K562 (cell line): ENCODE results near the gene THYN1. TPM values are rescaled to one million over a fixed set of nuclear protein-coding genes. Genes with fewer than 3 reads are reported as not detected.

Experiments
- ATAC-seq: fragments of 200-7000 bp; cut with Tn5 transposase; 3 replicates; pipeline ENCODE4 v1.9.1; 2020; ENCODE audit warnings: moderate library complexity
- BruUV-seq: library from RNA; stranded (reverse); fragments of 400-500 nt; replicated peaks from 2 replicates; lab custom pipeline; 2021; lab: Mats Ljungman, UMichigan
- CTCF ChIA-PET: fragments of 300-600 bp; formaldehyde crosslinking; extraction: SDS; loops from one replicate; lab custom pipeline; 2021; ENCODE audit warnings: low intra/inter-chr PET ratio; lab: Yijun Ruan, JAX
- POLR2A ChIA-PET: fragments of 300-600, 350-650 bp; sonication (Branson Sonifier 250); formaldehyde crosslinking; extraction: SDS; loops from one replicate; lab custom pipeline; 2021; ENCODE audit warnings: antibody characterized with exemption, inconsistent platforms; lab: Yijun Ruan, JAX
- DNase-seq, 4 experiments: peaks; one replicate each; pipeline versions ENCODE4 v3.0.0 to v3.0.0-alpha.2; 2011 to 2018; ENCODE audit warnings: low spot score in 3 of 4, mixed read lengths in 3 of 4; ENCODE audit errors: extremely low read depth in 1 of 4
- FAIRE-seq: peaks from 2 replicates; lab custom pipeline; 2011; peaks lifted over from hg19 to GRCh38; lab: Jason Lieb, UNC
- H2AFZ ChIP-seq: 2 replicates; pipeline ENCODE4 v1.6.0; 2011; ENCODE audit warnings: low read depth, low read length, control low read depth, inconsistent platforms
- H3K27ac ChIP-seq: fragments of 200-600 bp; 3 replicates; pipeline ENCODE4 v1.8.0; 2011; ENCODE audit warnings: low read depth, mild to moderate bottlenecking, control low read depth, inconsistent platforms, low read length, moderate library complexity, mixed read lengths; ENCODE audit errors: extremely low read depth
- H3K27me3 ChIP-seq, 2 experiments: fragments of 300-600 bp in 1 of 2; 2 replicates in 1 of 2; 3 replicates in 1 of 2; pipeline versions ENCODE4 v1.6.0 to v1.8.0; 2011; ENCODE audit warnings: inconsistent platforms in 2 of 2, low read length in 2 of 2, mild to moderate bottlenecking in 1 of 2, mixed read lengths in 1 of 2, moderate library complexity in 1 of 2; ENCODE audit not compliant: control insufficient read depth in 2 of 2, insufficient read depth in 2 of 2
- H3K36me3 ChIP-seq: fragments of 300-600 bp; 3 replicates; pipeline ENCODE4 v1.8.0; 2011; ENCODE audit warnings: mild to moderate bottlenecking, low read length, inconsistent platforms; ENCODE audit not compliant: control insufficient read depth, insufficient read depth
- H3K4me1 ChIP-seq, 2 experiments: fragments of 200-600 bp in 1 of 2; replicated peaks in 1 of 2; 2 replicates in 1 of 2; 3 replicates in 1 of 2; pipeline versions ENCODE4 v1.5.1 to v1.8.0; 2011; ENCODE audit warnings: inconsistent platforms in 2 of 2, low read length in 2 of 2, mild to moderate bottlenecking in 1 of 2, mixed read lengths in 1 of 2, moderate library complexity in 1 of 2; ENCODE audit not compliant: control insufficient read depth in 2 of 2, insufficient read depth in 2 of 2
- H3K4me2 ChIP-seq: 2 replicates; pipeline ENCODE4 v1.6.1; 2011; ENCODE audit warnings: low read length, control low read depth, inconsistent platforms, mixed read lengths; ENCODE audit not compliant: insufficient read depth
- H3K4me3 ChIP-seq: fragments of 200-600 bp; sonication (generic), shearing (Covaris generic); 2 replicates; pipeline ENCODE4 v1.5.1; 2016; ENCODE audit warnings: control low read depth, inconsistent platforms
- H3K79me2 ChIP-seq: fragments of 200-600 bp; 3 replicates; pipeline ENCODE4 v1.8.0; 2011; ENCODE audit warnings: low read length, inconsistent platforms; ENCODE audit not compliant: control insufficient read depth, insufficient read depth
- H3K9ac ChIP-seq, 2 experiments: 2 replicates each; pipeline versions ENCODE4 v1.6.0 to v1.6.1; 2011; ENCODE audit warnings: low read depth in 2 of 2, low read length in 2 of 2, control low read depth in 1 of 2, inconsistent platforms in 1 of 2, mild to moderate bottlenecking in 1 of 2, mixed read lengths in 1 of 2; ENCODE audit not compliant: insufficient read depth in 1 of 2
- H3K9me1 ChIP-seq: one replicate; pipeline ENCODE4 v1.6.0; 2011; ENCODE audit warnings: inconsistent platforms, mild to moderate bottlenecking, low read length, moderate library complexity; ENCODE audit not compliant: control insufficient read depth, insufficient read depth
- H3K9me3 ChIP-seq: replicated peaks from 2 replicates; pipeline ENCODE4 v1.5.1; 2011; ENCODE audit warnings: low read depth, low read length, inconsistent platforms; ENCODE audit not compliant: control insufficient read depth, insufficient read depth
- H4K20me1 ChIP-seq: replicated peaks from 2 replicates; pipeline ENCODE4 v1.6.1; 2011; ENCODE audit warnings: low read length, inconsistent platforms, mixed read lengths; ENCODE audit not compliant: control insufficient read depth, insufficient read depth
- CTCFL ChIP-seq: IDR thresholded peaks from 2 replicates; pipeline ENCODE4 v1.6.1; 2011; ENCODE audit warnings: borderline replicate concordance, low read depth, mild to moderate bottlenecking, moderate library complexity, low read length; ENCODE audit not compliant: insufficient read depth, poor library complexity, severe bottlenecking
- EP300 ChIP-seq: IDR thresholded peaks from 2 replicates; pipeline ENCODE4 v1.6.1; 2012; ENCODE audit warnings: low read length, improper control_type of control experiment
- FOXA3 ChIP-seq, 2 experiments: fragments of 450-650 bp in 1 of 2; sonication (generic) in 1 of 2; formaldehyde crosslinking; IDR thresholded peaks in 1 of 2; conservative IDR thresholded peaks in 1 of 2; 2 replicates each; pipeline versions ENCODE4 v1.4.0 to v1.8.0; 2020 to 2022; ENCODE audit warnings: mild to moderate bottlenecking in 2 of 2, missing genetic modification reagents in 1 of 2
- NR3C1 ChIP-seq: sonication (generic); formaldehyde crosslinking; IDR thresholded peaks from 2 replicates; pipeline ENCODE4 v1.8.1; 2022; ENCODE audit warnings: missing genetic modification reagents
- SP2 ChIP-seq: IDR thresholded peaks from 2 replicates; pipeline ENCODE4 v1.6.1; 2011; ENCODE audit warnings: mild to moderate bottlenecking, low read depth, low read length, moderate library complexity; ENCODE audit not compliant: poor library complexity, severe bottlenecking; ENCODE audit errors: extremely low read depth
- SRSF3 ChIP-seq: fragments of 200-400 bp; formaldehyde crosslinking; IDR thresholded peaks from 2 replicates; pipeline ENCODE4 v1.6.1; 2016; ENCODE audit warnings: mild to moderate bottlenecking, low read length, moderate library complexity; ENCODE audit not compliant: insufficient read depth
- ZBTB26 ChIP-seq: fragments of 450-650 bp; formaldehyde crosslinking; IDR thresholded peaks from 2 replicates; pipeline ENCODE4 v1.4.0; 2022; ENCODE audit warnings: missing genetic modification characterization
- WGBS: fragments of 100-300 bp; shearing (Covaris generic); methylation state at CpG from one replicate; pipeline ENCODE4 v1.1.6; 2016; ENCODE audit warnings: low coverage, mixed read lengths; ENCODE audit not compliant: insufficient coverage; ENCODE audit errors: missing lambda C conversion rate; 5-methylcytosine and 5-hydroxymethylcytosine counted together
- in situ Hi-C: fragments of 300-500 bp; cut with MboI; formaldehyde crosslinking; loops from 4 replicates; pipeline ENCODE4 v1.15.0; 2018; ENCODE audit warnings: inconsistent platforms, mixed read lengths
- intact Hi-C: fragments of 100-400 bp; cut with micrococcal nuclease; formaldehyde crosslinking; loops from 2 replicates; pipeline ENCODE4 v1.14.2; 2022
- polyA plus RNA-seq, 8 experiments: library from polyadenylated mRNA; depleted of rRNA in 4 of 8; stranded (reverse) in 5 of 8; unstranded in 3 of 8; fragments of >200 nt; fragmentation: Nextera tagmentation in 2 of 8; fragmentation: Illumina TruSeq in 1 of 8; extraction: Ambion mirVana in 2 of 8; extraction: Trizol in 1 of 8; gene quantifications; 2 replicates each; pipeline versions ENCODE4 v1.2.1 to v1.2.3, GENCODE V29; 2011 to 2014; ENCODE audit warnings: inconsistent platforms in 1 of 8, missing spikeins in 1 of 8
- total RNA-seq, 7 experiments: library from RNA; depleted of rRNA in 6 of 7; stranded (reverse); fragments of >200 nt in 6 of 7; fragmentation: Illumina TruSeq in 2 of 7; extraction: Trizol in 2 of 7; gene quantifications; 2 replicates each; pipeline versions ENCODE4 v1.2.1 to v1.2.3, GENCODE V29; 2011 to 2021; ENCODE audit warnings: low replicate concordance in 1 of 7
- TF ChIP-seq, protein P1 (sequence below), 3 experiments: IDR thresholded peaks in 2 of 3; conservative IDR thresholded peaks in 1 of 3; 2 replicates each; pipeline ENCODE4 v1.5.1; 2011 to 2012; ENCODE audit warnings: low read length in 3 of 3, mild to moderate bottlenecking in 3 of 3, control low read depth in 2 of 3, improper control_type of control experiment in 1 of 3, inconsistent platforms in 1 of 3, low read depth in 1 of 3, mixed read lengths in 1 of 3, moderate library complexity in 1 of 3; ENCODE audit not compliant: insufficient read depth in 2 of 3
- TF ChIP-seq, protein P2 (sequence below): fragments of 450-650 bp; formaldehyde crosslinking; conservative IDR thresholded peaks from 2 replicates; pipeline ENCODE4 v1.4.0; 2022; ENCODE audit warnings: mild to moderate bottlenecking, missing genetic modification characterization

The THYN1 gene
- total and polyA plus RNA-seq, 9 of the 15 experiments (the other 6 are each of a cell fraction or from before 2014, with no cell fraction given), result 54.9 to 279 (median 104) TPM

DNA sequence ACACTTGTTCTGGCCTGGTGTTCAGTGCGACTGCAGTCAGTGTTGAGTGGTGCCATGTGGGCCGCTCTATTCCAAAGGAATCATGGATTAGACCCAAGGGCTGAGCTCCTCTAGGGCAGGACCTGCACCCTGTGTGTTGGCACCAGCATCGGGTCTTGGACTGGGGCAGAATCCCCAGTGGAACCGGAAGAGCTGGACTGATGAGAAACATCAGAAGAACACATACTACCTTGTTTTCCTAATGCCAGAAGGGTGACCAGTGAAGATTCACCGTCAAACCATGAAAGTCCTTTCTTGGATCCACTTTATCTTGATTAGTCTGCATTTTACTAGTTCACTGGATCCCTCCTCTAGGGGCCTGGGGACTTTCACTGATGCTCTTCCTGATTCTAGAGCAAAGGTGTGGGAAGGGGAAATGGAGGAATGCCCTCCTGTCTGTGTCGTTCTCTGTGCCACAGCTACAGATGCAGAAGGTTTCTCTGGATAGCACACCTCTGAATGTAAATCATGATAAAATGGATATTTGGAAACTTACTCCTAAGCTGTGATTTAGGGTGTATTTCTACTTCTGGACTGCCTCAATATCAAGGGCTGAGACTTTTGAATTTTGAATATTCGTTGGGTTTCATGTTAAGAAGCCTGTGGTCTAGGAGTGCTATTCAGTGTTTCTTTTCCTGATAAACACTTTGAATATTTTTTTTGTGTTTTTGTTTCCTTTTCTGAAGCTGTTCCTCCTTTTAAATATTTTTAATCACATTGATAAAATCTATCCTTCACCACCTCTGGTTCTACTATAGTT, 12.0 kb upstream of the THYN1 start (continued):
- TF ChIP-seq ZBTB26 (CRISPR knock-in tag), result no peak
- TF ChIP-seq, all 486 proteins: peak for 0

GRCh38 chr11:134261626-134262488, 8.7 kb upstream of the THYN1 start:
- Histone ChIP-seq H2AFZ (no peak overlapping the region), H3K9me1 (no peaks in the 10 kb centered on the region), H3K4me3 (no peak overlapping the region), H3K79me2 (no peaks in the 10 kb centered on the region), H3K36me3 (peaks cover 59% of the 10 kb centered on the region), H4K20me1 (no peaks in the 10 kb centered on the region), H3K4me1 (peaks cover 0 to 3% of the 10 kb centered on the region in 2 experiments; a peak in 1 of 5 replicates), H3K27ac (no peak overlapping the region), H3K9ac (no peak overlapping the region), H3K27me3 (no peaks in the 10 kb centered on the region), H3K4me2 (no peak overlapping the region), H3K9me3 (no peaks in the 10 kb centered on the region)
- peak; percentile 80 for FAIRE-seq
- peak; percentile 35 to 57 (median 46) for DNase-seq
- BruUV-seq, result no TSS peak
- intact Hi-C loops, result no loop called here
- in situ Hi-C loops, result no loop called here
- POLR2A ChIA-PET, result interaction anchor here (1.0 to 1.8 kb wide), 3 partner anchors 8 to 16 kb away, joined by 3 to 8 read pairs (median 6); partner anchors contain the start of genes ACAD8 and THYN1
- WGBS, result 82% methylated on average over 13 of the region's 14 CpGs
- CTCF ChIA-PET, result interaction anchor here (1.2 to 1.3 kb wide), 2 partner anchors 119 to 374 kb away, joined by 3 to 4 read pairs; no protein-coding TSS in a partner anchor
- ATAC-seq, result peak; percentile 86
- TF ChIP-seq SP2, result no peak
- no peak for TF ChIP-seq NR3C1 (CRISPR knock-in tag)
- TF ChIP-seq SRSF3, result no peak
- no peak for TF ChIP-seq EP300
- peak; percentile 54 for TF ChIP-seq CTCFL
- TF ChIP-seq, protein P1, sequence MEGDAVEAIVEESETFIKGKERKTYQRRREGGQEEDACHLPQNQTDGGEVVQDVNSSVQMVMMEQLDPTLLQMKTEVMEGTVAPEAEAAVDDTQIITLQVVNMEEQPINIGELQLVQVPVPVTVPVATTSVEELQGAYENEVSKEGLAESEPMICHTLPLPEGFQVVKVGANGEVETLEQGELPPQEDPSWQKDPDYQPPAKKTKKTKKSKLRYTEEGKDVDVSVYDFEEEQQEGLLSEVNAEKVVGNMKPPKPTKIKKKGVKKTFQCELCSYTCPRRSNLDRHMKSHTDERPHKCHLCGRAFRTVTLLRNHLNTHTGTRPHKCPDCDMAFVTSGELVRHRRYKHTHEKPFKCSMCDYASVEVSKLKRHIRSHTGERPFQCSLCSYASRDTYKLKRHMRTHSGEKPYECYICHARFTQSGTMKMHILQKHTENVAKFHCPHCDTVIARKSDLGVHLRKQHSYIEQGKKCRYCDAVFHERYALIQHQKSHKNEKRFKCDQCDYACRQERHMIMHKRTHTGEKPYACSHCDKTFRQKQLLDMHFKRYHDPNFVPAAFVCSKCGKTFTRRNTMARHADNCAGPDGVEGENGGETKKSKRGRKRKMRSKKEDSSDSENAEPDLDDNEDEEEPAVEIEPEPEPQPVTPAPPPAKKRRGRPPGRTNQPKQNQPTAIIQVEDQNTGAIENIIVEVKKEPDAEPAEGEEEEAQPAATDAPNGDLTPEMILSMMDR (IDR thresholded peaks at IDR 0.05 in 2 of 3, conservative IDR thresholded peaks at IDR 0.05 in 1 of 3; ENCODE audit: insufficient read depth in 2 of 3, low read depth in 1 of 3, low read length in 3 of 3), result peak; percentile 39 to 76 (median 63)
- peak; percentile 88 to 93 for TF ChIP-seq FOXA3 (CRISPR knock-in tag; conservative IDR thresholded peaks at IDR 0.05 in 1 of 2, IDR thresholded peaks at IDR 0.05 in 1 of 2)
- TF ChIP-seq, protein P2, sequence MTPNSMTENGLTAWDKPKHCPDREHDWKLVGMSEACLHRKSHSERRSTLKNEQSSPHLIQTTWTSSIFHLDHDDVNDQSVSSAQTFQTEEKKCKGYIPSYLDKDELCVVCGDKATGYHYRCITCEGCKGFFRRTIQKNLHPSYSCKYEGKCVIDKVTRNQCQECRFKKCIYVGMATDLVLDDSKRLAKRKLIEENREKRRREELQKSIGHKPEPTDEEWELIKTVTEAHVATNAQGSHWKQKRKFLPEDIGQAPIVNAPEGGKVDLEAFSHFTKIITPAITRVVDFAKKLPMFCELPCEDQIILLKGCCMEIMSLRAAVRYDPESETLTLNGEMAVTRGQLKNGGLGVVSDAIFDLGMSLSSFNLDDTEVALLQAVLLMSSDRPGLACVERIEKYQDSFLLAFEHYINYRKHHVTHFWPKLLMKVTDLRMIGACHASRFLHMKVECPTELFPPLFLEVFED, result no peak
